SIG-M5 treated with dmso at 0.1 percent for 504 hours (cell line): ENCODE results near the gene MGRN1.
A peak's percentile ranks its signal among the peaks of the same experiment; 100 is the strongest.

Experiments
- DNase-seq: peaks from one replicate; lab custom pipeline; 2025; ENCODE audit not compliant: unreplicated experiment; lab: John Stamatoyannopoulos, UW

MGRN1 gene

GRCh38 chr16:4673387-4674046, 48.9 kb downstream of the MGRN1 start:
- no peak for DNase-seq

GRCh38 chr16:4674926-4675530, 50.4 kb downstream of the MGRN1 start:
- no peak for DNase-seq

GRCh38 chr16:4675864-4676786, 51.5 kb downstream of the MGRN1 start:
- peak; percentile 23 for DNase-seq

GRCh38 chr16:4676831-4677230, 52.2 kb downstream of the MGRN1 start:
- no peak for DNase-seq

- no peak for DNase-seq
Measured at GRCh38 chr16:4677390-4677789, 52.8 kb downstream of the MGRN1 start.

- DNase-seq: no peak
Measured at GRCh38 chr16:4677994-4678393, 53.4 kb downstream of the MGRN1 start.

- no peak for DNase-seq
Measured at GRCh38 chr16:4678596-4678995, 54.0 kb downstream of the MGRN1 start.

- no peak for DNase-seq
Measured at GRCh38 chr16:4679156-4679849, 54.7 kb downstream of the MGRN1 start.

GRCh38 chr16:4679850-4680636, 55.4 kb downstream of the MGRN1 start:
- peak; percentile 70 for DNase-seq

- no peak for DNase-seq
Measured at GRCh38 chr16:4680673-4681470, 56.2 kb downstream of the MGRN1 start.

GRCh38 chr16:4681471-4682083, 57.0 kb downstream of the MGRN1 start:
- no peak for DNase-seq

- no peak for DNase-seq
Measured at GRCh38 chr16:4682084-4682591, 57.5 kb downstream of the MGRN1 start.

GRCh38 chr16:4682616-4683254, 58.1 kb downstream of the MGRN1 start:
- peak; percentile 47 for DNase-seq

- DNase-seq: no peak
Measured at GRCh38 chr16:4683255-4684057, 58.8 kb downstream of the MGRN1 start.

GRCh38 chr16:4684058-4684715, 59.6 kb downstream of the MGRN1 start:
- no peak for DNase-seq

GRCh38 chr16:4684763-4685162, 60.1 kb downstream of the MGRN1 start:
- DNase-seq: no peak

GRCh38 chr16:4685292-4685691, 60.7 kb downstream of the MGRN1 start:
- no peak for DNase-seq
